Skeletal muscle cell (primary cell): Measurements from ENCODE around the gene OSTF1.

ENCODE experiments used
- DNase-seq: peaks from one replicate; pipeline ENCODE4 v3.0.0-alpha.2; 2010; ENCODE audit warnings: low read depth
- H3K4me3 ChIP-seq: 2 replicates; pipeline ENCODE4 v1.5.1; 2011; ENCODE audit warnings: low read depth, mild to moderate bottlenecking, control low read depth, low read length, moderate library complexity

Gene OSTF1, protein sequence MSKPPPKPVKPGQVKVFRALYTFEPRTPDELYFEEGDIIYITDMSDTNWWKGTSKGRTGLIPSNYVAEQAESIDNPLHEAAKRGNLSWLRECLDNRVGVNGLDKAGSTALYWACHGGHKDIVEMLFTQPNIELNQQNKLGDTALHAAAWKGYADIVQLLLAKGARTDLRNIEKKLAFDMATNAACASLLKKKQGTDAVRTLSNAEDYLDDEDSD

DNA sequence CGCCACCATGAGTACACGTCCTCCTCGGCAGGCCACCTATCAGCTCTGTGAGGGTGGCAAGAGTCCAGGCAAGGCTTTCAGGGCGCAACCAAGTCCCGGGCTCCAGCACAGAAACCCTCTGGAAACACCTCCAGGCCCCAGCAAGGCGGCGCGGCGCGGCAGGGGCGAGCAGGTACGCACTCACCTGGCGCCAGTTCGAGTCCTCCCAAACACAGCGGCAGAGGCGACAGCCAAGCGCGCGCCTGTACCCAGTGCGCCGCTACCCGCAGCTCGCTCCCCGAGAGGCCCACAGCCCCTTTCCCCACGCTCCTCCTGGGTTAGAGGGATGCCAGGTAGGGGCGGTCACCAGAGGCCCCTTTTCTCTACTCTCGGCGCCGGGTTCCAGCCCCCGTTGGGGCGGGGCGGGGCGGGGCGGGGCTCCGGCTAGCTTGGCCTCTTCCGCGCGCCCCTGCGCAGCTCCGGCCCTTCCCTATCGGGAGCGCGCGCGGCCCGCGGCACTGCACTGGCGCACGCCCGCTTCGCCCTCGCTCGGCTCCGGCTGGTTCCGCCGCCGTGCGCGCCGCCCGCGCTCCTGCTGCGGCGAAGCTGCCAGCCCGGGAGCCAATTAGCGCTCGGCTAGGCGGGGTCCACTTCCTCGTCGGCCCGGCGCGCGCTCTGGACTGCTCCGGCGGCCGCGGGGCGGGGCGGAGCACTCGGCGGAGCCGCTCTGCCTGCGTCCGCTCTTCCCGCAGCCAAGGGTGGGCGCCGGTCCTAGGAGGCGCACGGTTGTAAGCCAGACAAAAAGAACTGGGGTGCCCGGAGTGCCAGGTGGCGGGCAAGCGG is at the start of gene OSTF1, which contains the start of gene NMRK1:
Gene OSTF1 (plus strand): TSS at position 691 of the 822 bp plus-strand sequence. CDS start 179 bp downstream, outside the sequence.
Gene NMRK1 (minus strand): TSS at position 332 of the 822 bp plus-strand sequence. CDS start 5,040 bp downstream, outside the sequence.
- peak within 1 kb of the TSS; percentile 94 for H3K4me3 ChIP-seq
- peak; percentile 89 for DNase-seq

DNA sequence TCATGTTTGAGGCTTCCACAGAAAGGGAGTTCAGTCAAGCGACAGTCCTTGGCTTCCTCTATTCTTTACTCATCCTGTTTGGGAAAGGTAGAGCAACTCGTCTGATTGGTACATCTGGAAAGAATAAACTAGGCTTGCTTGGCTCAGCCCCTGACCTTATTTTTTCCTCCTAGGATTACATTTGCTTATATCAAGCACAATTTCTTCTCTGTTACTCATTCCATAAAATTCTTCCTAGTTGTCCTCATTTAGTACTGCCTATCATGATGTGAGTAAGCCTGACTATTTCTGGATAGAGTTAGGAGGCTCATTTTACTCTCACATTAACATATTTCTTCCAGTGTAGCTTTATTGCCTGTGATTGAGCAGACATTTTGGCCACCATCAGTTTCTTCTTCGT is 49.3 kb upstream of the OSTF1 start:
- no peak overlapping the region for H3K4me3 ChIP-seq
- DNase-seq: peak; percentile 72

DNA sequence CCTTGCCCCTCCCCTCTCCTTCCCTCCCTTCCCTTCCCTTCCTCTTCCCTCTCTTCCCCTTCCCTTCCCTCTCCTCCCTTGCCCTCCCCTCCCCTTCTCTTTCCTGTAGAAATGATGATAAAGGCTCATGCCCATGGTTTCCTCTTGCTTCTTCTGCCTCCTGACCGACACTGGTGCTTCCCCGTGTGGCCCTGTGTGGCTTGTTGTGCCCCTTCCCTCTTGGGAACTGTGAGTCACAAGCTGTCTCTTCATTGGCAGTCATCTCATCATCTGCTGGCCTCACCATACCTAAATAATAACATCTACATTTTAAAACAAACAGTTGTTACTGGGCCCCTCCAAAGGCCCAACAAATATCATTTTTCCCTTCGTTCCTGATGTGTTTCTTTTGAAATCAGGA is 48.5 kb upstream of the OSTF1 start:
- H3K4me3 ChIP-seq: no peak overlapping the region
- no peak for DNase-seq

DNA sequence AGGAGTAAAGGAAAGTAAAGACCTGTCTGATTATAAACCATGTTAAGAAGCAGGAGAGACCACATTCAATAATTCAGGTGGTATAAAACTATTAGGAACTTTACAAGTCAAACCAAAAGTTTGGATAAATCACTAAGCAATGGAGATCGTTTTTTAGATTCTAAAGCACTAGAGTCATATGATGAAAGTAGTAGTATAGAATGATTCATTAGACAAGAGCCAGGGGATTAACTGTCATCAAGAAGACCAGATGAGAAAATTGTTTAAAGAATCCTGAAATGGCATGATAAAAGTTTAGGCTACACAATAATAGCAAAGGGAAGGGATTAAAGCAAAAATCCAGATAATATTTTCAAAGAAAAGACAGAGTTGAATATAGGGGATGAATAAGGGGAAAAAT is 47.3 kb upstream of the OSTF1 start:
- H3K4me3 ChIP-seq: no peak overlapping the region
- DNase-seq: no peak

DNA sequence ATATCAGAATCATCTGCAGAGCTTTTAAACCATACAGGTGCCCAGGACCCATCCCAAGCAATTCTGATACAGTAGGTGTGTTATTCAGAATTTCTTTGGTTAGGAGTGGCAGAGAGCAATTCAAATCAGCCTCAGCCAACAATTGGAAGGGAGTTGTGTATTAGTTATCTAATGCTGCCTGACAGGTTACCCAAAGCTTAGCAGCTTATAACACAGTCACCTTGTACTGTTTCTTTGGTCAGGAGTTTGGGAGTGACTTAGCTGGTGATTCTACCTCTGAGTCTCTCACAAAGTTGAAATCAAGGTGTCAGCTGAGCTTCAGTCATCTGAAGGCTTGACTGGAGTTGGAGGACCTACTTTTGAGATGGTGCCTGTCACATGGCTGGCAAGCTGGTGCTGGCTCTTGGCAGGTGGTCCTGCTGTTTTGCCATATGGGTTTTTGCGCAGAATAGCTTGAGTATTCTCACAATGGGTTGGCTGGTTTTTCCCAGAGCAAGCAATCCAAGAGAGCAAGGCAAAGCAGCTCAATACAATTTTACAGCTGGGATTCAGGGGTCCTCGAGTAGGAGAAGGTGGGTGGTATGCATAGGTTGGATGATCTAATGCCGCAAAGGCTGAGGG is 41.5 kb upstream of the OSTF1 start:
- no peak overlapping the region for H3K4me3 ChIP-seq
- DNase-seq: no peak

DNA sequence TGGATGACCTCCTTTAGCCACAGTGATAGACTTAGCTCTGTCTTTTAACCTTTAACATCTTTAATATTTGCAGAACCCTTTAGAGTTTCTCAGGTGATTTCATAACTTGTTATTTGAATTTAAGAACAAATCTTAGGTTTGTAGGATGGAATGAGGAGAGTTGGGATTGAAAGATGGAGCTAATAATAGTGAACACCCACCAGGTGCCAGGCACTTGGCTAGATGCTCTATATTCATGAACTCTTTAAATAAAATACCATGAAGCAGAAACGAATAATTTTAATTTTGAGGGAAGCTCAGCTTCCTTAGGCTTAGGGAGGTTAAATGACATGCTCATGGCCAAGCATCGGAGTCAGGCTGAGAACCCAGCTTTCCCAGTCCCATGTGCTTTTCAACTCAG is 40.8 kb upstream of the OSTF1 start:
- DNase-seq: no peak
- no peak overlapping the region for H3K4me3 ChIP-seq

DNA sequence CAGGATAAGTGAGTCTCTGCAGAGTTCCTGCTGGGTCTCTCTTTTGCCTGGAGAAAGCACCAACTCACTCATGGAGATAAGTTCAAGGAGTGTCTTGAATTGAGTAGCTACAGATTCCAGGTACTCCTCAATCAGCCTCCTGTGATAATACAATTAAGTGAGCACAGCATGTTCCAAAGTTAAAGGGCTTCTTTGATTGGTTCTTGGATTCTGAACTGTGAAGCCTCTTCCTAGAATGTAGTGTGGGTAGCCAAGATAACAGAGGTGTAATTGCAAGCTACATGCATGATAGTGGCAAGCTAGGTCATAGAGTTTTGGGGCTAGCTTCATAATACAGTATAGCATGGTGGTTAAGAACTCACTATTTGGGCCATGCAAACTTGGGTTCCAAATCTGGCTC is 37.0 kb upstream of the OSTF1 start:
- no peak for DNase-seq
- no peak overlapping the region for H3K4me3 ChIP-seq

DNA sequence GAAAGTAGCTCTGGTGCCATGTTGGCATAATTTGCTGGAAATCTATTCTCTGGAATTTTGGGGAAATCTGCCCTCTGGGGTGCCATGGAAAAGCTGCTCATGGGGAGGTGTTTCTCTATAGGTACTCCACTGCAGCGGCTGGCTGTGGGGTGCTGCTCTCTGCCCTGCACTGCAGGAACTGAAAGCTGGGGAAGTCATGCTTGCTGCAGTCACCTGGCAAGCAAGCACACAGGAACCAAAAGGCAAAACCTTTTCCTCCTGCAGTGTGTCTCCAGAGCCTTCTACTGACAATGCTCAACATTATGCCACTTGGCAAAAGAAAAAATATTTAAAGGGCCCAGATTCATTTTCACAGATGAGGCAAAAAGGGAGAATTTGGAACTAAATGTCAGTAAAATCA is 34.4 kb upstream of the OSTF1 start:
- no peak for DNase-seq
- no peak overlapping the region for H3K4me3 ChIP-seq

DNA sequence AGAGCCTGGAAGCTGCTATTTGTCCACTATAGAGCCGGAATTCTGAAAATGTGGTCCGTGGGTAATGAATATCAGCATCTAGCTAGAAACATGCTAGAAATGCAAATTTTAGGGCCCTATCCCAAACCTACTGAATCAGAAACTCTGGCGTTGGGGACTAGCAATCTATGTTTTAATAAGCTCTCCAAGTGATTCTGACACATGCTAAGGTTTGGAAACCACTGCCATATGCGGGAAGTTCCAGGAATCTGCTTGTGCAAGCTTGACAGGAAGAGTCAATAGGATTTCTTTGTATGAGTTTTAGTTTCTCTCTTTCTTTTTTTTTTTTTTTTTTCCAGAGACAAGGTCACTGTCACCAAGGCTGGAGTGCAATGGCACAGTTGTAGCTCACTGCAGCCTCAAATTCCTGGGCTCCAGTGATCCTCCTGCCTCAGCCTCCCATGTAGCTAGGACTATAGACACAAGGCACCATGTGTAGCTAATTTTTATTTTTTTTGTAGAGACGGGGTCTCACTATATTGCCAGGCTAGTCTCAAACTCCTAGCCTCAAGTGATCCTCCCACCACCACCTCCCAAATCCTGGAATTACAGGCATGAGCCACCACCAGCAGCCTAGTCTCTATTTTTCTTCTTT is 33.8 kb upstream of the OSTF1 start:
- H3K4me3 ChIP-seq: no peak overlapping the region
- no peak for DNase-seq

DNA sequence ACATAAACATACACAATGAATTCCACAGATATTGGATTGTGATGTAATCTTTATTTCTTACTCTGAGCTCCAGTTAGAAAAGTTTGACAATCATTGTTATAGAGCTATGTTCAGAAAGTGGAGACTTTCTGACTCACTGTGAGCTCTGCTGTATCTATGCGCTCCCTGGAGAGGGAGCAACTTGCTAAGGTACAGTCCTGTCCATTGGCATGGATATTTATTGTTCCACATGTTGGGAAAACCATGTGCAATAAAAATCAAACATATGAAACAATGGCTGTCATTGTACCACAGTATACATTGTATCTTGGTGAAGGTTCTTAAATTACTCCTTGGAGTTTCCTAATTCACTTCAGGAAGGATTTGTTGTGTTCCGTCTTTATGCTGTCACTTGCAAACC is 27.1 kb upstream of the OSTF1 start:
- no peak overlapping the region for H3K4me3 ChIP-seq
- no peak for DNase-seq

DNA sequence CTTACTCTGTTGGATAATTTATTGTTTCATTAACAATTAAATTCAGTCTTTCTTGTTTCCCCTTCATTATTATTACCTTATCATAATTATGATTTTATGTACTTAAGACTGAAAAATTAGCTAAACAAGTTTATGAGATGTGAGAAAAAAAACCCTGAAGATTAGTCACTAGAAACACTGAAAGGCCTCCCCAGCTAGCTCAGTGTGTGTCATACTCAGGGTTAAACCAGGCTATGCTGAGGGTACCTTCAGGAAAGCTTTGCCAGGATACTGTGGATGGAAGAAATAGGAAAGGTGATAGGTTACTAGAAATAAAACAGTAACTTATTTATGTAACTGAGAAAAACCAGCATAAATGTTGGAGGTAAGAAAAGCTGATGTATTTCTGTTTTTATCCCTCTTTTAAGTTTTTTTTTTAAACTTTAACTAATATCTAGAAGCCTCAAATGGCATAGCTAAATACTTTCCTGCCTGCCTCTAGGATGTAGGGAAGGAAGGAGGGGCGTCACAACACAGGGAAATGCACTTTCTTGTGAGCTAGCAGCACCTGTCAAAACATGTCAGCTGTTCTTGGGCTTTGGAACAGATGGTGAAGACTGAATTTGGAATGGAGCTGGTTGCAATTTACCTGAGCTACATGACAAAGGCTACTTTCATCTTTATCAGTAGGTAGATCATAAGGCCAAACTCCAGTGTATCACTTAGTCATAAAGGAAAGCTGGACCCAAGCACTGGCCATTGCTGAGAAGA is 24.6 kb upstream of the OSTF1 start:
- no peak overlapping the region for H3K4me3 ChIP-seq
- DNase-seq: no peak

DNA sequence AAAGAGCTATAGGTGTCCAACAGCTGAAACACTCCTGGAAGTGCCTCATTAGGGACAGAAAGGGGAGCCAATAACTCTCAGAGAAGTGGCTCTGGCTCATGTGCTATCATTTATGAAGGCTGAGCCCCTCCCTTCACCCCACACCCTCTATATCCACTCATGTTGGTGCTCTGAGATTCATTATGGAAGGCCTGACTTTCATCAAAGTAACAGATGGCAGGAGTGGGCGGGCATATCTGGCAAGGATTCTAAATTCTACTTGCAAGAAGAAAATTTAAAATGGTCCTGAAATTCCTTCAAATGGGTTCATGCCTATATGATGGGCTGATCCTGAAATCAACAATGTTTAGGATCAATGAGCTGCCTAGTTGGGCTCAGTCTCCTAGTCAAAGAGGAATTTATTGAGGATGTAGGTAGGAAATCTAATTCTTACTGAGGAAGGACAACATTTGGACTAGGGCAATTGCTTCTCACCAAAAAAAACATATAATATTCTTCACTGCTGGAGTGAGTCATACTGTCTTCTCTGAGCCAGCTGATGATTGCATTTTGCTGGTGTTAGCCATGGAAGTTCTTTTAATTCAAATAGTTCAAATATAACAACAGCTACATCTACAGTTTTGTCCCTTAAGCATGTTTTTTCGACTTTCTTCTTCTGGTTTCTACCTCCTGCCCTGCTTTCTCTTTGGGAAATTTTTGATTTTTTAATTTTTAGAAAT is 23.8 kb upstream of the OSTF1 start:
- H3K4me3 ChIP-seq: no peak overlapping the region
- DNase-seq: no peak

DNA sequence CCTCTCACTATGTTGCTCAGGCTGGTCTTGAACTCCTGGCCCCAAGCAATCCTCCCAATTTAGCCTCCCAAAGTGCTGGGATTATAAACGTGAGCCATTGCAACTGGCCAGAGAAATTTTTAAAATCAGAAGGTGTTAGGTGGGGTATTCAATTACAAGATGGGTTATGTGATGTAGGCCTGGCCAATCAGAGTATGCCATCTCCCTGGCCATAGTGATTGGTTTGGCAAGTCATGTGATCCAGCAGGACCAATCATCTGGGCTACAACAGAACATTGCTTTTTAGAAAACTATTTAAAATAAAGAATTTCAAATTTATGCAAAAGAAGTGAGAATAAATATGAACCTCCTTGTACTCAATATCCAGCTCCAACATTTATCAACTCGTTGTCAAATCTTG is 22.8 kb upstream of the OSTF1 start:
- DNase-seq: no peak

DNA sequence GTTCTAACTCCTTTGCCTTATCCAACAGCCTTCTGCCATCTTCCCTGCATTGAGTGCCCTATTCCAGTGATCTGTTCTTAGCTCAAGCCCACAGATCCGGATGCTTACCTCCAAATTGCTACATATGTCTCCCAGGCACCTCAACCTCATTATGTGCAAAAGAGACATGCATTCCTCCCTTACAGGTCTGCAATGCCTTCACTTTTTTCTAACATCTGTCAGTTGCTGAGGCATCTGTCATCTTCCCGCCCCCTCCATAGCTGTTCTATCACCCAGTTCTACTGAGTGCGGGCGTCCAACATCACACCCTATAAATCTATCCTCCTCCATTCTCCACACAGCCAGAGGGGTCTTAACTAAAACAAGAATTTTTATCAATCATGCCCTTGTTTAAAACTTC is 20.4 kb upstream of the OSTF1 start:
- no peak for DNase-seq
- H3K4me3 ChIP-seq: no peak overlapping the region

More for the DNA sequence above, 22.8 kb upstream of the OSTF1 start:
- H3K4me3 ChIP-seq: no peak overlapping the region

DNA sequence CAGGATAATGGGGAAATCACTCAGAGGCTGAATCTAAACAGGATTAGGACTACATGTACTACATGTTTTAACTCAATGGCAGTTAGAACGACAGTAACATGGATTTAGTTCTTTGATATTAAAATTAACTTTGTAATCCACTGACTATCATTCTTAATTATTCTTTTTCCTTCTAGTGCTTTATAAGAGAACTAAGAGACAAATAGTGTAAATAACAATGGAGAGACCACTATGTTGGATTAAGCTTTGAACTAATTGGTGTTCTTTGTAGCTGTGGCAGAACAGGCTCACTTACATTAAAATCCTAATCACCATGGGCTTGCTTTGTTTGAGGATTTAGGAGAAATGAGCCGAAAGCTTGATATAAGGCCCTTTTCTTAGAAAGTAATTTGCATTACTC is 19.1 kb upstream of the OSTF1 start:
- H3K4me3 ChIP-seq: no peak overlapping the region
- DNase-seq: no peak

DNA sequence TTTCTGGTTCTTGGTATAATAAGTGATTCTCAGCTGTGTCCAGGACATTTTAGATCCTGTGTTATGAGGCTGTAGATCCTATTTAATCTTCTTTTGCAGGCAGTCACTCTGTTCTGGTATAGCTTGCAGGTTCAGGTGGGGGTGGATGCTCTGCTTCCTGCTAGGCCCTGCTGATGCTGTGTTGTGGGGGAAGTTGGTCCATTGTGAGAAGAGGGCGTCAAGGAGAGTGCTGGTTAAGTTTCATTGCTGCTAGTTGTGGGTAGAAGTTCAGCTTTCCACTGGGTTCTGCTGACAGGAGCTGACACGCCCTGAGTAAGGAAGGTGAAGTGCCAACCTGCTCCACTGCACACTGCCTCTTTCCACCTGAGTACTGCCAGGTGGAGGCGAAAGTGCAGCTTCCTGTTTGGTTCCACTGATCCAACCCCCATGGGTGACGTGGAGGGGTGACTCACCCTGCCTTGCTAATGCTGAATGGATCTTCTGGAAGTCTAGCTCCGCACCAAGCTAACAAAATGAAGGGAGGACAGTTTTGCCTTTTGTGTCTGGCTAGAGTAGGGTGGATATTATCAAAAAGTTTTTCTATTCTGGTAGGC is 16.7 kb upstream of the OSTF1 start:
- no peak overlapping the region for H3K4me3 ChIP-seq
- DNase-seq: no peak

DNA sequence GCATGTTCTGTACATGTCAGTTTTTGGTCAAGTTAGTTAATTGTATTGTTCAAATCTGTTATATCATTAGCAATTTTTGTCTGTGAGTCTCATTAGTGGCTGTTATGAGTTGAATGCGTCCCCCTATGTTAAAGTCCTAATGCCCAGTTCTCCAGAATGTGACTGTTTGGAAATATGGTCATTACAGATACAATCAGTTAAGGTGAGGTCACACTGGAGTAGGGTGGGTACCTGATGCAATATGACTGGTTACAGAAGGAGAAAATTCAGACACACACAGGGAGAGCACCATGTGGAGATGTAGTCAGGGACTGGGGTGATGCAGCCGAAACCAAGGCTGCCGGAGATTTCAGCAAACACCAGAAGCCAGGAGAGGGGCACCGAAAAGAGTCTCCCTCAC is 15.4 kb upstream of the OSTF1 start:
- DNase-seq: no peak
- H3K4me3 ChIP-seq: no peak overlapping the region

DNA sequence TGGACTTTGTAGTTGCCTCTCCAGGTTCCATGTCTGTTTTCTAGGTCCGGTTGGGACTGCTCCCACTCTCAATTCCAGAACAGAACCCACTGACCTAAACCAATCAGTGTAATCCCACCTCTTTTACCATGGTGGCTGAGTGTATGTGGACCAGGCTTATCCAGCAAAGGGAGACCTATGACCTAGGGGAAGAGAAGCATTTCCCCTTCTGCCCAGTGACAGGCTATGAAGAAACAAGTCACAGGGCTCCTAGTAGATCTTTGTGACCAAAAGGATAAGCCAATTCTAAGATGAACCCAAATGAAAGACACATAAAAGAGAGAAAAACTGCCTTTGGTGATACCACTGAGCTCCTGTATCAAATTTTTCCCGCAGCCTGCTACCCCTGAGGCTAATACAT is 6.7 kb upstream of the OSTF1 start:
- no peak for DNase-seq
- no peak overlapping the region for H3K4me3 ChIP-seq
